H1 (cell line): ENCODE results near the gene KIAA1143.

Experiments
- CTCF ChIP-seq, 3 experiments: IDR thresholded peaks; 1 replicate in 2 of 3; 2 replicates in 1 of 3; pipeline versions ENCODE4 v1.5.1 to v1.6.1; 2011; ENCODE audit warnings: low read length in 3 of 3, mild to moderate bottlenecking in 3 of 3, inconsistent platforms in 2 of 3, low read depth in 1 of 3, moderate library complexity in 1 of 3; ENCODE audit not compliant: insufficient read depth in 1 of 3; ENCODE audit errors: control extremely low read depth in 1 of 3
- EP300 ChIP-seq, 2 experiments: IDR thresholded peaks; 1 replicate in 1 of 2; 2 replicates in 1 of 2; pipeline ENCODE4 v1.6.1; 2011 to 2012; ENCODE audit warnings: low read depth in 2 of 2, low read length in 2 of 2, mild to moderate bottlenecking in 2 of 2, borderline replicate concordance in 1 of 2, inconsistent platforms in 1 of 2, moderate library complexity in 1 of 2
- GABPA ChIP-seq: IDR thresholded peaks from 2 replicates; pipeline ENCODE4 v1.6.1; 2011; ENCODE audit warnings: mild to moderate bottlenecking, low read length, moderate library complexity, borderline replicate concordance; ENCODE audit not compliant: insufficient read depth
- SIN3A ChIP-seq, 2 experiments: IDR thresholded peaks in 1 of 2; conservative IDR thresholded peaks in 1 of 2; 2 replicates each; pipeline ENCODE4 v1.6.1; 2011 to 2012; ENCODE audit warnings: low read length in 2 of 2, improper control_type of control experiment in 1 of 2, low read depth in 1 of 2, mild to moderate bottlenecking in 1 of 2

- peak in 1 of 3 experiments; percentile 20; a peak in 1 of 4 replicates for TF ChIP-seq CTCF (IDR thresholded peaks at IDR 0.05; ENCODE audit: control extremely low read depth in 1 of 3, insufficient read depth in 1 of 3, low read depth in 1 of 3, low read length in 3 of 3)
- no peak for TF ChIP-seq GABPA
- no peak for TF ChIP-seq SIN3A (conservative IDR thresholded peaks at IDR 0.05 in 1 of 2, IDR thresholded peaks at IDR 0.05 in 1 of 2; ENCODE audit: low read depth in 1 of 2, low read length in 2 of 2)
- TF ChIP-seq EP300 (IDR thresholded peaks at IDR 0.05; ENCODE audit: borderline replicate concordance in 1 of 2, low read depth in 2 of 2, low read length in 2 of 2), result no peak
Measured at GRCh38 chr3:44805960-44806359, 44.5 kb upstream of the KIAA1143 start.
